ENCODE results near the gene RTCA.

GRCh38 chr1:100250807-100251206 is 15.2 kb upstream of the RTCA start:
- no peak for TF ChIP-seq POLR2A (IDR thresholded peaks at IDR 0.05)
- no peak for TF ChIP-seq CTCF (IDR thresholded peaks at IDR 0.05)

Data from adrenal gland (tissue), 5 donors.